ENCODE results near the gene FBXL19. TPM values are rescaled to one million over a fixed set of nuclear protein-coding genes. Genes with fewer than 3 reads are reported as not detected.

FBXL19 gene
- total and polyA plus RNA-seq, 2 of the 13 experiments (the other 11 are each of a cell fraction or from before 2014, with no cell fraction given) = 6.0 to 13.7 TPM

- TF ChIP-seq ZNF530 (CRISPR knock-in tag; IDR thresholded peaks at IDR 0.05; ENCODE audit: low read depth) (no peak), ZNF343 (CRISPR knock-in tag; IDR thresholded peaks at IDR 0.05) (peak; percentile 68; the same call in 1 of the 2 replicates), ZNF800 (CRISPR knock-in tag; IDR thresholded peaks at IDR 0.05) (0 out of 2 replicates have a peak, but pooled peaks have one; percentile 47), RBM39 (IDR thresholded peaks at IDR 0.05; ENCODE audit: low read depth, low read length, poor library complexity, severe bottlenecking) (peak; percentile 55), ZNF17 (CRISPR knock-in tag; IDR thresholded peaks at IDR 0.05) (no peak), BHLHE40 (IDR thresholded peaks at IDR 0.05; ENCODE audit: low read length) (peak; percentile 84), TAF1 (CRISPR knock-in tag; IDR thresholded peaks at IDR 0.05) (peak; percentile 24; the same call in 1 of the 2 replicates), KDM1A (CRISPR knock-in tag; IDR thresholded peaks at IDR 0.05) (no peak), JDP2 (CRISPR knock-in tag; IDR thresholded peaks at IDR 0.05; ENCODE audit: borderline replicate concordance) (no peak), ZNF282 (IDR thresholded peaks at IDR 0.05; ENCODE audit: partially characterized antibody) (no peak), MXI1 (IDR thresholded peaks at IDR 0.05; ENCODE audit: borderline replicate concordance, low read depth, low read length) (peak; percentile 69; the same call in 1 of the 3 replicates), ARID3A (IDR thresholded peaks at IDR 0.05; ENCODE audit: low read depth, low read length) (no peak), MTF2 (CRISPR knock-in tag; IDR thresholded peaks at IDR 0.05; ENCODE audit: borderline replicate concordance) (peak; percentile 30; the same call in 1 of the 2 replicates), MEIS1 (CRISPR knock-in tag; IDR thresholded peaks at IDR 0.05; ENCODE audit: borderline replicate concordance) (peak; percentile 77), HDAC1 (CRISPR knock-in tag; IDR thresholded peaks at IDR 0.05) (peak; percentile 27), ZNF136 (CRISPR knock-in tag; IDR thresholded peaks at IDR 0.05; ENCODE audit: low read depth) (peak; percentile 93), ZNF362 (CRISPR knock-in tag; IDR thresholded peaks at IDR 0.05; ENCODE audit: borderline replicate concordance) (peak; percentile 53; the same call in 1 of the 2 replicates), PAF1 (CRISPR knock-in tag; IDR thresholded peaks at IDR 0.05) (no peak), NFIC (IDR thresholded peaks at IDR 0.05; ENCODE audit: low read length) (no peak), PBX2 (CRISPR knock-in tag; IDR thresholded peaks at IDR 0.05) (no peak), CCDC6 (CRISPR knock-in tag; IDR thresholded peaks at IDR 0.05) (no peak)
Measured at GRCh38 chr16:30985401-30986128, 62.2 kb downstream of the FBXL19 start (continued).

Data from HepG2 (cell line).